GM13976 (cell line): Measurements from ENCODE around the gene CEP20.

Experiments
- DNase-seq: peaks from one replicate; pipeline ENCODE4 v3.0.0; 2012; ENCODE audit warnings: low spot score
- in situ Hi-C: fragments of 300-500 bp; cut with MboI; formaldehyde crosslinking; loops from one replicate; pipeline ENCODE4 v1.12.0; 2022; ENCODE audit warnings: low sequenced_read_pairs, mixed read lengths, inconsistent platforms; ENCODE audit not compliant: unreplicated experiment
- TF ChIP-seq, protein P1 (sequence below): IDR thresholded peaks from 2 replicates; pipeline ENCODE4 v1.5.1; 2012; ENCODE audit warnings: borderline replicate concordance, mild to moderate bottlenecking; ENCODE audit not compliant: insufficient read depth; ENCODE audit errors: extremely low read depth, missing control alignments, control extremely low read depth

CEP20 gene

GRCh38 chr16:15865742-15866141 lies 22.7 kb downstream of the CEP20 start:
- TF ChIP-seq, protein P1, sequence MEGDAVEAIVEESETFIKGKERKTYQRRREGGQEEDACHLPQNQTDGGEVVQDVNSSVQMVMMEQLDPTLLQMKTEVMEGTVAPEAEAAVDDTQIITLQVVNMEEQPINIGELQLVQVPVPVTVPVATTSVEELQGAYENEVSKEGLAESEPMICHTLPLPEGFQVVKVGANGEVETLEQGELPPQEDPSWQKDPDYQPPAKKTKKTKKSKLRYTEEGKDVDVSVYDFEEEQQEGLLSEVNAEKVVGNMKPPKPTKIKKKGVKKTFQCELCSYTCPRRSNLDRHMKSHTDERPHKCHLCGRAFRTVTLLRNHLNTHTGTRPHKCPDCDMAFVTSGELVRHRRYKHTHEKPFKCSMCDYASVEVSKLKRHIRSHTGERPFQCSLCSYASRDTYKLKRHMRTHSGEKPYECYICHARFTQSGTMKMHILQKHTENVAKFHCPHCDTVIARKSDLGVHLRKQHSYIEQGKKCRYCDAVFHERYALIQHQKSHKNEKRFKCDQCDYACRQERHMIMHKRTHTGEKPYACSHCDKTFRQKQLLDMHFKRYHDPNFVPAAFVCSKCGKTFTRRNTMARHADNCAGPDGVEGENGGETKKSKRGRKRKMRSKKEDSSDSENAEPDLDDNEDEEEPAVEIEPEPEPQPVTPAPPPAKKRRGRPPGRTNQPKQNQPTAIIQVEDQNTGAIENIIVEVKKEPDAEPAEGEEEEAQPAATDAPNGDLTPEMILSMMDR: no peak
- in situ Hi-C loops: no loop called here
- no peak for DNase-seq

- in situ Hi-C loops: no loop called here
Observed at GRCh38 chr16:15864939-15865338, 23.5 kb downstream of the CEP20 start.

GRCh38 chr16:15861996-15862395 lies 26.4 kb downstream of the CEP20 start:
- DNase-seq: no peak
- in situ Hi-C loops: no loop called here
- TF ChIP-seq, protein P1: no peak

More at GRCh38 chr16:15864939-15865338, 23.5 kb downstream of the CEP20 start:
- TF ChIP-seq, protein P1: no peak
- DNase-seq: no peak

DNA sequence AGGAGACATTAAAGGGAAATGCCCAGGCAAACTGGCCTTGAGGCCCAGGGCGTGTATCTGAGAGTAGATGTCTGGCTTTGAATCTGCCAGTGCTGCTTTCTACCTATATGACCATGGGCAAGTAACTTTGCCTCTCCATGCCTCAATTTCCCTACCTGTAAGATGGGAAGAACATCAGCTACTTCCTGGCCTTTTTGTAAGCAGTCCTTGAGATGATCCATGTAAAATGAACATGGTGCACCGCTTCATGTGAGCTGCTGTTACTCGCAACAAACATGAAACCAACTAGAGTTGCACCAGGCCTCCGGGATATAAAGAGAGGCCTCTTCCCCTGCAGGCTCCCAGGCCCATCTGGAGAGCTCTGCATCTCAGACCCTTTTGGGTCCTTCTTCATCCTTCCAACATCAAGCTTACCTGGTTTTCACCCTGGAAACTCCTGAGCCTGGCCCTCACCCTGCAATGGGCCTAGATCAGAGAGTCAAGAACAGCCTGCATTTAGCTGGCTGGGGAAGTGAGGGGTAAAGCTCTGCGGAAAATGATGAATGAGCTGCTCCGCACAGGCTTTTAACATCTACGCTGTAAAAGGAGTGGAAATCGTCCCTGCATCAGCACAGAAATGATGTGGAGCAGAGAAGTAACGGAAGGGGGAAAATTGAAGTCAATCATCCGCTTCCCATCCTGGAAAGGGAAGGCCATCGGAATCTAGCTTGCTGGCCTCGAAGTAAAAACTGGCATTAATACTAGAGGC lies 29.3 kb downstream of the CEP20 start:
- in situ Hi-C loops: no loop called here
- DNase-seq: no peak
- TF ChIP-seq, protein P1: no peak

- in situ Hi-C loops: no loop called here
- DNase-seq: peak; percentile 40
- TF ChIP-seq, protein P1: no peak
Observed at GRCh38 chr16:15857724-15858560, 30.5 kb downstream of the CEP20 start.

GRCh38 chr16:15856901-15857698 lies 31.3 kb downstream of the CEP20 start, which contains the start of gene MYH11:
Gene MYH11 (minus strand): TSS chr16:15857028. CDS start chr16:15838252, 18,776 bp downstream.
- peak; percentile 46 for DNase-seq
- in situ Hi-C loops: no loop called here
- TF ChIP-seq, protein P1: no peak
